ENCODE data around the gene PRICKLE2. TPM values are rescaled to one million over a fixed set of nuclear protein-coding genes. Genes with fewer than 3 reads are reported as not detected.

Gene PRICKLE2
- total RNA-seq, 1 donor from 2014 or later = 37.2 TPM

GRCh38 chr3:64104691-64105111 is 120.6 kb downstream of the PRICKLE2 start:
- Histone ChIP-seq H3K27me3 (no peaks in the 10 kb centered on the region), H3K36me3 (no peaks in the 10 kb centered on the region), H3K27ac (no peak overlapping the region), H3K9me3 (no peaks in the 10 kb centered on the region), H3K4me3 (no peak overlapping the region), H3K4me1 (no peaks in the 10 kb centered on the region)
- no peak for ATAC-seq
- TF ChIP-seq, protein P1, sequence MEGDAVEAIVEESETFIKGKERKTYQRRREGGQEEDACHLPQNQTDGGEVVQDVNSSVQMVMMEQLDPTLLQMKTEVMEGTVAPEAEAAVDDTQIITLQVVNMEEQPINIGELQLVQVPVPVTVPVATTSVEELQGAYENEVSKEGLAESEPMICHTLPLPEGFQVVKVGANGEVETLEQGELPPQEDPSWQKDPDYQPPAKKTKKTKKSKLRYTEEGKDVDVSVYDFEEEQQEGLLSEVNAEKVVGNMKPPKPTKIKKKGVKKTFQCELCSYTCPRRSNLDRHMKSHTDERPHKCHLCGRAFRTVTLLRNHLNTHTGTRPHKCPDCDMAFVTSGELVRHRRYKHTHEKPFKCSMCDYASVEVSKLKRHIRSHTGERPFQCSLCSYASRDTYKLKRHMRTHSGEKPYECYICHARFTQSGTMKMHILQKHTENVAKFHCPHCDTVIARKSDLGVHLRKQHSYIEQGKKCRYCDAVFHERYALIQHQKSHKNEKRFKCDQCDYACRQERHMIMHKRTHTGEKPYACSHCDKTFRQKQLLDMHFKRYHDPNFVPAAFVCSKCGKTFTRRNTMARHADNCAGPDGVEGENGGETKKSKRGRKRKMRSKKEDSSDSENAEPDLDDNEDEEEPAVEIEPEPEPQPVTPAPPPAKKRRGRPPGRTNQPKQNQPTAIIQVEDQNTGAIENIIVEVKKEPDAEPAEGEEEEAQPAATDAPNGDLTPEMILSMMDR (IDR thresholded peaks at IDR 0.05) = no peak
- intact Hi-C loops (cut with DNase I) = no loop called here
- no peak for DNase-seq

GRCh38 chr3:64104006-64104405 is 121.3 kb downstream of the PRICKLE2 start:
- H3K36me3 ChIP-seq = peaks cover 6% of the 10 kb centered on the region
- H3K27ac ChIP-seq = no peak overlapping the region
- intact Hi-C loops (cut with DNase I) = no loop called here
- DNase-seq (no peak), ATAC-seq (no peak)
- no peak overlapping the region for H3K4me3 ChIP-seq
- H3K4me1 ChIP-seq = no peaks in the 10 kb centered on the region
- TF ChIP-seq, protein P1 (IDR thresholded peaks at IDR 0.05) = no peak
- H3K27me3 ChIP-seq = no peaks in the 10 kb centered on the region
- no peaks in the 10 kb centered on the region for H3K9me3 ChIP-seq

DNA sequence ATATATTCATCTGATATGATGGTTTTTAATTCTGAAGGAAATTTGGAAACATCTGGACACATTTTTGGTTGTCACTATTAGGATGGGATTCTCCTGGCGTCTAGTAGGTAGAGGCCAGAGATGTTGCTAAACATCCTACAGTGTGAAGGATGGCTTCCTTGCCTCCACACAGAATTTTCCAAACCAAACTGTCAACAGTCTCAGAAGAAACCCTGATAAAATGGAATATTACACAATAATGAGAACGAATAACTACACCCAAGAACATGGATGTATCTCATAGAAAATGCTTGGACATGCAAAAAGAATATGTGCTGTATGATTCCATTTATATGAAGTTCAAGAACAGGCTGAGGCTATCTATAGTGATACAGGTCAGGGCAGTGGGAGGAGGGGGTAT is 122.1 kb downstream of the PRICKLE2 start:
- Histone ChIP-seq H3K4me3 (no peak overlapping the region), H3K4me1 (no peaks in the 10 kb centered on the region), H3K9me3 (no peaks in the 10 kb centered on the region), H3K36me3 (peaks cover 12% of the 10 kb centered on the region), H3K27me3 (no peaks in the 10 kb centered on the region), H3K27ac (no peak overlapping the region)
- TF ChIP-seq, protein P1 (IDR thresholded peaks at IDR 0.05) = no peak
- intact Hi-C loops (cut with DNase I) = no loop called here
- ATAC-seq (no peak), DNase-seq (no peak)

GRCh38 chr3:64102147-64102546 is 123.1 kb downstream of the PRICKLE2 start:
- no peak for ATAC-seq

GRCh38 chr3:64099316-64099715 is 126.0 kb downstream of the PRICKLE2 start:
- Histone ChIP-seq H3K27me3 (no peaks in the 10 kb centered on the region), H3K9me3 (no peaks in the 10 kb centered on the region), H3K4me3 (no peak overlapping the region), H3K27ac (no peak overlapping the region), H3K36me3 (peaks cover 12% of the 10 kb centered on the region), H3K4me1 (no peaks in the 10 kb centered on the region)
- DNase-seq = no peak
- intact Hi-C loops (cut with DNase I) = no loop called here
- TF ChIP-seq, protein P1 (IDR thresholded peaks at IDR 0.05) = no peak
- ATAC-seq = no peak

More at GRCh38 chr3:64102147-64102546, 123.1 kb downstream of the PRICKLE2 start:
- intact Hi-C loops (cut with DNase I) = no loop called here
- Histone ChIP-seq H3K27me3 (no peaks in the 10 kb centered on the region), H3K9me3 (no peaks in the 10 kb centered on the region), H3K27ac (no peak overlapping the region), H3K4me1 (no peaks in the 10 kb centered on the region), H3K4me3 (no peak overlapping the region), H3K36me3 (peaks cover 12% of the 10 kb centered on the region)
- DNase-seq = no peak
- TF ChIP-seq, protein P1 (IDR thresholded peaks at IDR 0.05) = no peak

DNA sequence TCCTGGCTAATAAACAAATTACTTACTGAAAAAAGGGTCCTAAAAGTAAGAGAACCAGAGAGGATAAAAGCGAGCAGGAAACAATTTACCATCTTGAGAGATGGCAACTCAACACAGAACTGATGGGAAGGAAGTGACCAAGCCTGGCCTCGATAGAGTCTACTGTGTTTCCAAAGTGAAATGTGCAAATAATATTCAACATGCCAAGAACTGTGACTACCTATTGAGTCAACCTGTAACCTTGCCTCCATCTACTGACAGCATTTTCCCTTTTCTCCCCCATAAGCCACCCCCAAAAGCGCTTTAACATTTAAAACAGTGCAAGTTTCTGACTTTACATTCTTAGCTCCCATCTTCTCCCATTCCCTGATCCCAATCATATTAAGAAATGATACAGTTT is 126.6 kb downstream of the PRICKLE2 start:
- Histone ChIP-seq H3K4me3 (no peak overlapping the region), H3K36me3 (peaks cover 12% of the 10 kb centered on the region), H3K27ac (no peak overlapping the region), H3K9me3 (no peaks in the 10 kb centered on the region), H3K4me1 (no peaks in the 10 kb centered on the region), H3K27me3 (no peaks in the 10 kb centered on the region)
- ATAC-seq = no peak
- no peak for DNase-seq
- TF ChIP-seq, protein P1 (IDR thresholded peaks at IDR 0.05) = no peak
- intact Hi-C loops (cut with DNase I) = no loop called here
